ENCODE measurements around the gene UTRN. TPM values are rescaled to one million over a fixed set of nuclear protein-coding genes. Genes with fewer than 3 reads are reported as not detected.

The UTRN gene
- total and polyA plus RNA-seq, 2 experiments from 2014 or later: 53.9 to 121 TPM

GRCh38 chr6:144295211-144295610 is 10.1 kb downstream of the UTRN start (continued):
- TF ChIP-seq CTCF (conservative IDR thresholded peaks at IDR 0.05; ENCODE audit: low read depth in 2 of 2) (no peak), POLR2AphosphoS5 (IDR thresholded peaks at IDR 0.05; ENCODE audit: low read depth) (no peak), ZNF331 (CRISPR knock-in tag; IDR thresholded peaks at IDR 0.05; ENCODE audit: low read depth) (no peak)

- no peaks in the 10 kb centered on the region for H3K27me3 Mint-ChIP-seq (ENCODE audit: insufficient read depth, low read depth, poor library complexity)
- no peak for DNase-seq (ENCODE audit: low spot score)
- Histone ChIP-seq H3K79me2 (replicated peaks; ENCODE audit: insufficient read depth) (peaks cover 22% of the 10 kb centered on the region), H4K20me1 (replicated peaks; ENCODE audit: insufficient read depth) (no peaks in the 10 kb centered on the region; the same call in 1 of the 2 replicates), H3K27me3 (ENCODE audit: insufficient read depth) (no peaks in the 10 kb centered on the region), H2AFZ (no peak overlapping the region), H3K4me2 (no peak overlapping the region), H3K4me3 (no peak overlapping the region), H3K9me2 (ENCODE audit: insufficient read depth) (no peaks in the 10 kb centered on the region), H3K27ac (ENCODE audit: low read depth) (no peak overlapping the region), H3K36me3 (ENCODE audit: insufficient read depth) (peaks cover 6% of the 10 kb centered on the region; the same call in 1 of the 2 replicates), H3F3A (replicated peaks; ENCODE audit: low read depth) (no peaks in the 10 kb centered on the region), H3K4me1 (ENCODE audit: insufficient read depth) (peaks cover 5% of the 10 kb centered on the region; the same call in 1 of the 2 replicates)
- H3K4me3 Mint-ChIP-seq: no peak overlapping the region
- peaks cover 13% of the 10 kb centered on the region; the same call in 2 of the 3 replicates for H3K4me1 Mint-ChIP-seq
- no peak for ATAC-seq
- peaks cover 22% of the 10 kb centered on the region for H3K36me3 Mint-ChIP-seq (ENCODE audit: low read depth)
- no peak overlapping the region for H3K27ac Mint-ChIP-seq
- peaks cover 12% of the 10 kb centered on the region for H3K9me3 Mint-ChIP-seq
- no peak for TF ChIP-seq CTCF (conservative IDR thresholded peaks at IDR 0.05; ENCODE audit: low read depth in 2 of 2)
- no peak for TF ChIP-seq CREB1 (CRISPR knock-in tag; IDR thresholded peaks at IDR 0.05; ENCODE audit: low read depth)
- TF ChIP-seq POLR2AphosphoS5 (IDR thresholded peaks at IDR 0.05; ENCODE audit: low read depth): no peak
- TF ChIP-seq REST (IDR thresholded peaks at IDR 0.05; ENCODE audit: unreplicated experiment): no peak
- no peak for TF ChIP-seq EZH2 (IDR thresholded peaks at IDR 0.05; ENCODE audit: low read depth, unreplicated experiment)
- TF ChIP-seq ZNF331 (CRISPR knock-in tag; IDR thresholded peaks at IDR 0.05; ENCODE audit: low read depth): no peak
- no peak for TF ChIP-seq JUNB (IDR thresholded peaks at IDR 0.05; ENCODE audit: unreplicated experiment)
- no peak for TF ChIP-seq ETS1 (IDR thresholded peaks at IDR 0.05)
Observed at GRCh38 chr6:144295981-144296767, 11.0 kb downstream of the UTRN start.

All from GM23338 (cell line).